Measurements from ENCODE around the gene ZIC1.

Gene ZIC1

DNA sequence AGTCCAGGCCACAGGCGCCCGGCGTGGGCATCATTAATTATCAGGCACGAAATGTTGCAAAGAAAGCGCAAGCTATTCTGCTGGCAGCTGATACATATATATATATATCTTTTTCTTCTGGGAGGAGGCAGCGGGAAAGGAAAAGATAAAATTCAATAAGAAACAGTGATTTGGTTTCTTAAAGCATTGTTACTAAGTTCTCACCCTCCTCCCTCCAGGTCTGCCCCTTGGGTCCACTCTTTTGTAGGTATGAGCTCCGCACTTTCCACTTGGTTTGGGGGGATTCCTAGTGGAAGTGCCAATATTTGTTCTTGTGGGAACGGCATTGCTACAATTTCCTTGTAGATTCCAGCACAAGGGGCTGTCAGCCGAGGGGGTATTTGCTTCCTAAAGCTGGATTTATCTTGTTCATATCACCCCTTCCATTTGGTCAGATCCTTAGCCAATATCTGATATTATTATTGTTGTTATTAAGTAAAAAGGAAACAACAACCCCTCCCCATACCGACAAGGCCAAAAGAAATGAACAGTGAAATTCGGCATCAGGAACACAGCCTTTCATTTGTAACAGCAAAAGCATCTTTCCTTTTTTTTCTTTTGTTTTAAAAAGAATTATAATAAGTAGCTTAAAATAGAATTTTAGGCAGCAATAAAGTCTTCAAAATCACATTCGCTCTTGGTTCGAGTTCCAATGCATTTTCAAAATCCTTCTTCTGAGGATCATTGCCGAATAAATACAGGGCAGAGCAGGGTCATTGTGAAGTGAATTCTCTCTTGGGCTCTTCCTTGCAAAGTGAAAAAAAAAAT, 15.6 kb downstream of the ZIC1 start:
- DNase-seq, result no peak

DNA sequence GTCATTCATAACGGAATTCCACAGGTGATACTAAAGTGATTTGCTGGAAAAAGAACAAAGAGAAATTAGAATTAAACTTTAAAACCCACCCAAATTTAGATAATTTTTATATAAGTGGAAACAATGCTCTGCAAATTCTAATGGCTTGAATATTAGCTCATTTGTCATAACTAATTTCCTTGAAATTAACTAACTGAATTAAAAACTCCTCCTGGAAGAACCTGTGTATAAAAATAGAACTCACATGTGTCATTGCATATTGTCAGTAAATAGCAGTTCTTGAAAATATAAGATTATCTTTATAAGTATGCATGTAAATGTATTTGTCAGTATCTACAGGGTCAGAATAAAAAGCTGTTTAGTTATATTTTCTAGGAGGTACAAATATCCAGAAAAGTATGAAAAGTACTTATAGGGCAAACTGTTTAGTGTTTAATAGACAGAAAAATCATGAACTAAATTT, 16.3 kb downstream of the ZIC1 start:
- DNase-seq, result no peak

DNA sequence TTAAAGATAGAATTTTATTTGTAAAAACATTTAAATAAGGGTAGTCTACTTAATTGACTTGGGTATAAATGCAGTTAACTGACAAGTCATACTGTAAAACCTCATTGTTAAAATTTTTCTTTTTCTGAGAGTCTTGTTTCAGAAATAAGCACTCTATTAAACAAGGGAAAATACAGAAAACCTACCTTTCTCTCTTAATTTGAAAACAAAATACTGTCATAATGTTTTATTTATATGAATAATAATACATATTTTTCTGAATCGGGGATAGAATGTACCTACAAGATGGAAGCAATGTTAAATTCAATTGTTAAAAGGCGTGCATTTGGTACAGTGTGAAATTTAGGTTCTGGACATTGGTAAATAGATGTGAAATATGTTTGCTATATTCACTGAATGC, 17.8 kb downstream of the ZIC1 start:
- no peak for DNase-seq

DNA sequence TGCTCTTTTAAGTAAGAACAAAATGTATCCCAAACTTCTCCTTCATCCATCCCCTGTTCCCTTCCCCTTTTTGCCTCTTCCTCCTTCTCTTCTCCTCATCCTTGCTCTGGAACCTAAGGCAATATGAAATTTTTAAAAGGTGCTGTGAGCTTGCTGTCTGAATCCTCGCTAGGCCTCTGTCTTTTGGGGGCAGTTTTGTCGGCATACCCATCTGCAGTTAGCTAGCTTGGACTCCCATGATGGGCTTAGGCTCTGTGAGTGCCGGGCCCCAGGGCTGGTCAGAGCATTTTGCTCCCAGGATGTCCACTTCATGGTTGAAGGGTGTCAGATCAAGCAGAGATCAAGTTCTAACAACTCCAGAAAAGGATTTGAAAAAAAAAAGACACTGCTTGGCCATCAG, 18.6 kb downstream of the ZIC1 start:
- DNase-seq, result no peak

DNA sequence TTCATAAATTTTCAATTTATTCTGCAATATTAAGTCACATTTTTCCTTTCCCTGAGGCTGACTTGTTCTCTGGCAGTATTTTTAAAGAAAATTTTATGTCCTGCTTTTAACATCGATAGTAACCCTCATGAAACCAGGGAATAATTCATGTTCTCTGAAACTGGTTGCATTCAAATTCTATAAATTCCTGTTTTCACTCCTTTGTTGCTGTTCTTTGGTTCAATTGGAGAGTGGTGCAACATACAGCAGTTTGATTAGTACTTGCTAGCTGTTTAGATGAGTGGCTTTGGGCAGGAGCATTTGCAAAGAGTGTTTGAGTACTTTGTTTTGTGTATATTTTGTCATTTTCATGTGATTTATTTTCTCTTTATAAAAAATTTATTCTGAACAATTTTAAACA, 19.2 kb downstream of the ZIC1 start:
- DNase-seq, result no peak

DNA sequence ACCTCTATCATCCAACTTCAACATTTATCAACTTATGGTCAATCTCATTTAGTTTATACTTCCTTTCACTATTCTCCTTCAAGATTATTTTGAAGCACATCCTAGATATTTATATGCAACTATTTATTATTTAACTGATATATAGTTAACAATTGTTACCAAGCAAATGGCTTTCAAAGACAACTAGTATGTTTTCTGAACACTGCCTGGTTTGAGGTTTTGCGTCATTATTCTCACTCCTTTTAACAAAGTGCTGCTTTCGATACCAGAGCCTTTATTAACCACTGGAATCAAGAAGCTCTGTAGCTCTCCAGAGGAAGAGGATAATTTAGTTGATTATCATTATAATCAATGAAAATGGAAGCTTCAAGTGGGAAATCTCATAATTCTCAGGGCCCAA, 19.6 kb downstream of the ZIC1 start:
- no peak for DNase-seq

DNA sequence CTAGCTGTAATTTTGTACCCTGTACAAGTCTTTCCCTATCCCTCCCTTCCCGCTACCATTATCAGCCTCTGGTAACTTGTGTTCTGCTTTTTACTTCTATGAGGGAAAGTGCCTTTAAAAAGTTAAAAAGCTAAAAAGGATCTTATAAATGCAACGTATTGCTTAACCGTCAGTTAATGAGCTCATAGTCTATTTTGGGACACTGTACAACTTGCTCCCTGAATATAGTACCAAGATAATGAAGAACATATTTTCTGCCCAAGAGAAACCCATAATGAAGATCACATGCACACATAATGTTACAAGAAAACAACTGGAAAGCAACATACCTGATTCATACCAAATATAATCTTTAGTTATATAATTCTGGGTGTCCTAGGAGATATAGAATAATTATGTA, 22.6 kb downstream of the ZIC1 start:
- no peak for DNase-seq

DNA sequence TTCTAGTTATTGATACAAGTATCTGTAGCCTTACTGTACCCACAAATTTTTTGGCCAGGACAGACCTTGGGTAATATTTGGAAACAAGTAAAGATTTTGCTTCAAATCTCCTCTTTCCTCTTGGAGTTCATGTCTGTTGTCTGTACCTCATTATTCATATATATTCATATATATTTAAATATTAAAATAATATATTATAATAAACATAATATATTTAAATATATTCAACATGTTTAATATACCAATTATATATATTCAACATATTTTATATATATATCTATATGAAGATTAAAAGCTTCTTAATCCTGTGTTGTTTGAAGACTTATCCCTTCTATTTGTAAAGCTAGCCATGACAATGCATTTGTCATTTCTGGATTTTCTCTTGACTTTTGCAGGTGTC, 38.1 kb downstream of the ZIC1 start:
- no peak for DNase-seq

DNA sequence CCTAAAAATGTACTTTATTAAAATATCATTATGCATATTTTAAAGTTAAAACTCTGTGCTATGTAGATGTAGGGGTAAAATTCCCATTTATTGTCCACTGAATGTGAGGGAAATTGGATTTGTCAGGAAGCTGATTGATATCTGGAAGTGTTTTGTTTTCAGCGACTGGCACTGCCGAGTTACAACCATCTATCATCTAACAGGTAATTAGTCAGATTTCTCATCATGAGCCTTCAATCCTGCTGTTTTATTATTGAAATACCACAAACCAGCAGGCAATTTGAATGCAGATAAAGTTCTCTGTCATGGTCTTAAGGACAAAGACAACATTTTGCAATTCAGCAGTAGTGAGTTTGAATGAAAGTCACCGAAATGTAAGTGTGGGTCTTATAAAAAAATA, 40.5 kb downstream of the ZIC1 start:
- no peak for DNase-seq

DNA sequence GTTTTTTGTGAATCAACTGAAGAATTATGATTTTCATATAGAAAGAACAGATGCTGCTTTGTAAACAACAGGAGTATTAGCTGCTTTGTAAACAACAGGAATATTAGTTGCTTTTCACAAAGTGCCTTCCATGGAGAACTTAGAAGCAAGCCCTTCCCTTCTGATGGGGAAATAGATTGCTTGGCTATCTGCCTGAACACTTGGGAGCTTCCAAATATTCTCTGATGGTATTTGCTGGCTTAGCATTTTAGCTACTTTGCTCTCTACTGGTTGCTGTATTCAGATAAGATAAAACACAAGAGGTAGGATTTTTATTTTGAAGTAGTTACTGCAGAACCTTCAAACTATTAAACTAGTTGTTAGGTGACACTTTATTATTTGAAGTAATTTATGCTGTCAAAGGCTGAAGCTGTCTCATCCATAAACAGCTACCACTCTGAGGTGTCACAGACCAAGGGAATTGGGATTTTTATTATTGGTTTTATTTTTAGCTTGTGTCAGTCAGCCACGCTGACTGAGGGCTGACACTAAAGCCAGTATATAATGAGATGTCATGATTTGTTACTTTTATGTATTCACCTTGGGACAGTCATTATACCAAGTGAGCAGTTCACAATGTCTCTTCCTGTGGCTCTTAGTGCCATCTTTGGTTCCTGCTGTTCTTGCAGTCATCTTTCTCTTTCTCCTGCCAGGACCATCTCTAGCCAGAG, 50.0 kb downstream of the ZIC1 start:
- DNase-seq, result no peak

DNA sequence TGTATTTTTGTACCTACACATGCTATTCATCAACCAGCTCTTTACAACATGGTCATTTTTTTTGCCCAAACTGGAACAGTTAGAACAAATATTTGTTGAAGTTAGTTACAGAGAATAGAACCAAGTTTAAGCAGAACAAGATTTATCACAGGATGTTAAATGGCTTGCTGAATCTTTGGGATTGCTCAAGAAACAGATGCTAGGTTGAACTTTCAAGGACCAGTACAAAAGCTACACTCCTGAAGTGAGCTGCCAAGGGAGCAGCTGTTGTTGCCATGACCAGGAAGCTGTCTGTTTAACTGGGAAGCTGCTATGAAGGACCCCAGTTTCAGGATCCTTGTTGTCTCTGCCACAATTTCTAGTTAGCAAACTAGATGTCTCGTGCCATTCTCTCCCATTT, 53.7 kb downstream of the ZIC1 start:
- no peak for DNase-seq

Measured in NCI-H510A treated with DMSO at 0.1 percent for 48 hours (cell line).